Prostate gland (tissue), 2 donors: ENCODE data around the gene MSN.

Experiments used
- POLR2AphosphoS5 ChIP-seq: sonication (generic); formaldehyde crosslinking; IDR thresholded peaks from one replicate; pipeline ENCODE4 v1.6.1; 2017; ENCODE audit warnings: antibody characterized with exemption
- TF ChIP-seq, protein P1 (sequence below), 4 experiments: fragments of 200-600 bp in 2 of 4; fragments of 450-650 bp in 2 of 4; sonication (generic) in 2 of 4; IDR thresholded peaks; 1 replicate in 3 of 4; 2 replicates in 1 of 4; pipeline ENCODE4 v1.5.1; 2016 to 2019; ENCODE audit warnings: antibody characterized with exemption in 4 of 4, mild to moderate bottlenecking in 2 of 4, moderate library complexity in 2 of 4

GRCh38 chrX:65673857-65674203 lies 6.4 kb downstream of the MSN start:
- TF ChIP-seq, protein P1, sequence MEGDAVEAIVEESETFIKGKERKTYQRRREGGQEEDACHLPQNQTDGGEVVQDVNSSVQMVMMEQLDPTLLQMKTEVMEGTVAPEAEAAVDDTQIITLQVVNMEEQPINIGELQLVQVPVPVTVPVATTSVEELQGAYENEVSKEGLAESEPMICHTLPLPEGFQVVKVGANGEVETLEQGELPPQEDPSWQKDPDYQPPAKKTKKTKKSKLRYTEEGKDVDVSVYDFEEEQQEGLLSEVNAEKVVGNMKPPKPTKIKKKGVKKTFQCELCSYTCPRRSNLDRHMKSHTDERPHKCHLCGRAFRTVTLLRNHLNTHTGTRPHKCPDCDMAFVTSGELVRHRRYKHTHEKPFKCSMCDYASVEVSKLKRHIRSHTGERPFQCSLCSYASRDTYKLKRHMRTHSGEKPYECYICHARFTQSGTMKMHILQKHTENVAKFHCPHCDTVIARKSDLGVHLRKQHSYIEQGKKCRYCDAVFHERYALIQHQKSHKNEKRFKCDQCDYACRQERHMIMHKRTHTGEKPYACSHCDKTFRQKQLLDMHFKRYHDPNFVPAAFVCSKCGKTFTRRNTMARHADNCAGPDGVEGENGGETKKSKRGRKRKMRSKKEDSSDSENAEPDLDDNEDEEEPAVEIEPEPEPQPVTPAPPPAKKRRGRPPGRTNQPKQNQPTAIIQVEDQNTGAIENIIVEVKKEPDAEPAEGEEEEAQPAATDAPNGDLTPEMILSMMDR (IDR thresholded peaks at IDR 0.05) = no peak
- no peak for TF ChIP-seq POLR2AphosphoS5
